GM23248 (cell line): ENCODE measurements around the gene DNAJC21.

Experiments
- EZH2 ChIP-seq: fragments of 200-600 bp; sonication (generic); IDR thresholded peaks from 2 replicates; pipeline ENCODE4 v1.6.1; 2018; ENCODE audit warnings: antibody characterized with exemption, mild to moderate bottlenecking; ENCODE audit not compliant: insufficient read depth, poor library complexity, severe bottlenecking
- EZH2phosphoT487 ChIP-seq: fragments of 200-600 bp; sonication (generic); IDR thresholded peaks from 2 replicates; pipeline ENCODE4 v1.6.1; 2018; ENCODE audit warnings: antibody characterized with exemption, moderate library complexity, mild to moderate bottlenecking, low read depth; ENCODE audit not compliant: insufficient read depth

DNA sequence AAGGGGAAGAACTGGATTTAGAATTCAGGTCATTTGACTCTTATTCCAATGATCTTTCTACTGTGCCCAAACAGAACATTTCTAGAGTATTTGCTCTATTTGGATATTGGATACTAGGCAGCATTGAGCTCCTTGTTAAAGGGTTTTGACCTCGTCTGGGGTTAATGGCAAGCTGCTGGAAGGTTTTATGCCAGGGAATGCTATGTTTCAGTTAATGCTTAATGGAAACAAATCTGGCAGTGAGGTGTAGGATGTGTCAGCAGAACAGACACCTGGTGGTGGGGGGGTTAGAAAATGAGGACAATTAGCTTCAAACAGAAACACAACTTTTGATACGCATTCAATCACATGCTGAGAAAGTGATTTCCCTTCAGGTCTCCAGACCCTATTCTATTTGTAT is 66.9 kb downstream of the DNAJC21 start:
- TF ChIP-seq EZH2 (no peak), EZH2phosphoT487 (no peak)
